HepG2 (cell line): ENCODE measurements around the gene RGL3. TPM values are rescaled to one million over a fixed set of nuclear protein-coding genes. Genes with fewer than 3 reads are reported as not detected.

Experiments used
- ARNT ChIP-seq: fragments of 450-650 bp; IDR thresholded peaks from 2 replicates; pipeline ENCODE4 v1.6.1; 2017
- BHLHE40 ChIP-seq: IDR thresholded peaks from 2 replicates; pipeline ENCODE4 v1.6.1; 2011; ENCODE audit warnings: low read length, improper control_type of control experiment
- CCDC6 ChIP-seq: sonication (generic); formaldehyde crosslinking; IDR thresholded peaks from 2 replicates; pipeline ENCODE4 v1.8.1; 2022; ENCODE audit warnings: mild to moderate bottlenecking, missing genetic modification reagents, moderate library complexity
- GATAD2A ChIP-seq: IDR thresholded peaks from 2 replicates; pipeline ENCODE4 v1.6.1; 2016
- KLF15 ChIP-seq: sonication (generic); formaldehyde crosslinking; IDR thresholded peaks from 2 replicates; pipeline ENCODE4 v1.8.1; 2023; ENCODE audit warnings: borderline replicate concordance, mild to moderate bottlenecking, inconsistent platforms, missing genetic modification reagents, mixed read lengths
- MAFF ChIP-seq: IDR thresholded peaks from 2 replicates; pipeline ENCODE4 v1.6.1; 2011; ENCODE audit warnings: low read depth, low read length, improper control_type of control experiment
- MEIS1 ChIP-seq: sonication (generic); formaldehyde crosslinking; IDR thresholded peaks from 2 replicates; pipeline ENCODE4 v1.9.0; 2021; ENCODE audit warnings: mild to moderate bottlenecking, missing genetic modification reagents, moderate library complexity, borderline replicate concordance
- MYC ChIP-seq: sonication (generic); formaldehyde crosslinking; IDR thresholded peaks from 2 replicates; pipeline ENCODE4 v1.9.0; 2021; ENCODE audit warnings: missing genetic modification reagents, borderline replicate concordance
- NAIF1 ChIP-seq: sonication (generic); formaldehyde crosslinking; IDR thresholded peaks from 2 replicates; pipeline ENCODE4 v1.5.0; 2020; ENCODE audit warnings: mild to moderate bottlenecking, missing genetic modification reagents, borderline replicate concordance
- NCOA2 ChIP-seq: sonication (generic); formaldehyde crosslinking; IDR thresholded peaks from 2 replicates; pipeline ENCODE4 v1.8.0; 2022; ENCODE audit warnings: inconsistent platforms
- NCOA5 ChIP-seq: sonication (generic); formaldehyde crosslinking; IDR thresholded peaks from 2 replicates; pipeline ENCODE4 v1.4.0; 2020; ENCODE audit warnings: missing genetic modification reagents
- NFE2L1 ChIP-seq: sonication (generic); formaldehyde crosslinking; IDR thresholded peaks from 2 replicates; pipeline ENCODE4 v1.4.0; 2020; ENCODE audit warnings: missing genetic modification reagents, mild to moderate bottlenecking, borderline replicate concordance
- SP140L ChIP-seq: sonication (generic); formaldehyde crosslinking; IDR thresholded peaks from 2 replicates; pipeline ENCODE4 v1.4.0; 2020; ENCODE audit warnings: missing genetic modification reagents, borderline replicate concordance
- STAT5B ChIP-seq: sonication (generic); formaldehyde crosslinking; IDR thresholded peaks from 2 replicates; pipeline ENCODE4 v1.4.0; 2020; ENCODE audit warnings: missing genetic modification reagents
- TERF1 ChIP-seq: sonication (generic); formaldehyde crosslinking; IDR thresholded peaks from 2 replicates; pipeline ENCODE4 v1.8.0; 2022; ENCODE audit warnings: mild to moderate bottlenecking, missing genetic modification reagents, moderate library complexity
- YY1 ChIP-seq: IDR thresholded peaks from 2 replicates; pipeline ENCODE4 v1.6.1; 2011; ENCODE audit warnings: low read length, low read depth, moderate library complexity, mild to moderate bottlenecking; ENCODE audit not compliant: insufficient read depth, insufficient replicate concordance
- ZBTB42 ChIP-seq: sonication (generic); formaldehyde crosslinking; IDR thresholded peaks from 2 replicates; pipeline ENCODE4 v1.5.0; 2020; ENCODE audit warnings: mild to moderate bottlenecking, missing genetic modification reagents
- ZFX ChIP-seq: sonication (generic); formaldehyde crosslinking; IDR thresholded peaks from 2 replicates; pipeline ENCODE4 v1.4.0; 2020; ENCODE audit warnings: mild to moderate bottlenecking, low read depth, missing genetic modification reagents, moderate library complexity
- ZNF317 ChIP-seq: sonication (generic); formaldehyde crosslinking; IDR thresholded peaks from 2 replicates; pipeline ENCODE4 v1.5.0; 2020; ENCODE audit warnings: mild to moderate bottlenecking, missing genetic modification reagents
- ZNF441 ChIP-seq: sonication (generic); formaldehyde crosslinking; IDR thresholded peaks from 2 replicates; pipeline ENCODE4 v1.7.0; 2021; ENCODE audit warnings: missing genetic modification reagents, borderline replicate concordance
- ZNF446 ChIP-seq: sonication (generic); formaldehyde crosslinking; IDR thresholded peaks from 2 replicates; pipeline ENCODE4 v1.5.0; 2020; ENCODE audit warnings: mild to moderate bottlenecking, missing genetic modification reagents
- ZNF792 ChIP-seq: IDR thresholded peaks from 2 replicates; pipeline ENCODE4 v1.6.1; 2016
- ZNF883 ChIP-seq: sonication (generic); formaldehyde crosslinking; IDR thresholded peaks from 2 replicates; pipeline ENCODE4 v1.5.1; 2020; ENCODE audit warnings: mild to moderate bottlenecking, missing genetic modification reagents; ENCODE audit errors: not compliant biosample characterization
- polyA plus RNA-seq, 8 experiments: library from polyadenylated mRNA; depleted of rRNA in 3 of 8; stranded (reverse) in 7 of 8; unstranded in 1 of 8; fragments of >200 nt; fragmentation: Illumina TruSeq in 4 of 8; extraction: Trizol in 4 of 8; gene quantifications; 2 replicates each; pipeline versions ENCODE4 v1.2.1 to v1.2.3, GENCODE V29; 2011 to 2016; ENCODE audit warnings: low read depth in 4 of 8, missing spikeins in 1 of 8, mixed read lengths in 1 of 8; ENCODE audit not compliant: insufficient read depth in 1 of 8
- total RNA-seq, 5 experiments: library from RNA; depleted of rRNA; stranded (reverse); fragments of >200 nt; fragmentation: Illumina TruSeq; extraction: Trizol; gene quantifications; 2 replicates each; pipeline ENCODE4 v1.2.3, GENCODE V29; 2016; ENCODE audit warnings: low read depth in 1 of 5
- TF ChIP-seq, protein P1 (sequence below): sonication (generic); formaldehyde crosslinking; IDR thresholded peaks from 2 replicates; pipeline ENCODE4 v1.4.0; 2020; ENCODE audit warnings: mild to moderate bottlenecking, missing genetic modification reagents
- TF ChIP-seq, protein P2 (sequence below): sonication (generic); formaldehyde crosslinking; IDR thresholded peaks from 2 replicates; pipeline ENCODE4 v1.8.1; 2022; ENCODE audit warnings: low read depth, mild to moderate bottlenecking, missing genetic modification reagents

Gene RGL3
- total and polyA plus RNA-seq, 2 of the 13 experiments (the other 11 are each of a cell fraction or from before 2014, with no cell fraction given) = 4.2 to 7.6 TPM

DNA sequence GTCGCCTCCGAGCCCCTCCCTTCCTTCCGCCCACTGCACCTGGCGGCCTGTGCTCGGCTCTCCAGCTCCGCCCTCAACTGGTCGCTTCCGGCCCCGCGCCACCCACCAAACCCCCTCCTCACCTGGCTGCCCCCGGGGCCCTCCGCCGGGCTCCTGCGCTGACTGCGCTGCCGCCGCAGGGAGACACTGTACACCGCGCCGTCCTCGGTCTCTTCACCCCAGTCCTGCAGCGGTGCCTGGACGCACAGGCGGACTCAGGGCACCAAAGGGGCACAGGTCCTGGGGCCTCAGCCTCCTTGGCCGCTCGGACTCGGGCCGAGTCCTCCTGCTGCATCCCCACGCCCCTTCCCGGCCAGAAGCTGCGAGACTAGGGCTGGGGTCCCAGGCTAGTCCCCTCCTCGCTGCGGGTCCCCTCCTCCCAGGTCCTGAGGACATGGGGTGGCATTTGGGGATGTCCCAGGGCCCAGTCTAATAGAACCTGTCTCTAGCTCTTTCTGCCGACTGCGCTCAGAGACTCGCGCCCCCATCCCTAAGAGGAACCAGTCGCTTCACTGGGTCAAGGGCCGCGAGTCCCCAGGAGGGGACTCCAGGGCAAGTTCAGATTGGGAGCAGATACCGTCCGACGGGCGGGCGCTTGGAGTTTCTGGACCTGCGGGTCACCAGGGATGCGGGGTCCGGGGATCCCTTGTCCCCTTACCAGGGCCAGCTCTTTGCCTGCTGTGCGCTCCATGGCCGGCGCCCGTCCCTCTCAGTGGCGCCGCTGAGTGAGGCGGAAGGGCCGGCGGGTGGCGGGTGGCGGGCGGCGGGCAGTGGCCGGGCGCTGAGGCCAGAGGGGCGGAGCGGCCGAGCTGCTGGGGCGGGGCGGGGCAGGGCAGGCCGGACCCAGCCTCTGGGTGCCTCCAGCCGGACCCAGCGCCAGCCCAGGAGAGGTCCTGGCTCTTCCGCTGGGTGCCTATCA lies at the start of gene RGL3 (continued):
- no peak for TF ChIP-seq NFE2L1
- no peak for TF ChIP-seq ZBTB42 (CRISPR knock-in tag)
- no peak for TF ChIP-seq ZNF441
- TF ChIP-seq MYC (CRISPR knock-in tag) = no peak; the same call in 1 of the 2 replicates
- no peak for TF ChIP-seq NCOA2 (CRISPR knock-in tag)
- TF ChIP-seq ZNF883 (CRISPR knock-in tag) = peak; percentile 55
- TF ChIP-seq ZNF446 (CRISPR knock-in tag) = no peak
- TF ChIP-seq ARNT = no peak
- no peak for TF ChIP-seq ZNF317 (CRISPR knock-in tag)
- TF ChIP-seq MEIS1 (CRISPR knock-in tag) = no peak
- no peak for TF ChIP-seq GATAD2A
- TF ChIP-seq YY1 = peak; percentile 37
- no peak for TF ChIP-seq CCDC6 (CRISPR knock-in tag)
- no peak for TF ChIP-seq BHLHE40
- no peak for TF ChIP-seq MAFF
- TF ChIP-seq SP140L (CRISPR knock-in tag) = no peak
- peak; percentile 55 for TF ChIP-seq ZFX (CRISPR knock-in tag)
- TF ChIP-seq NCOA5 (CRISPR knock-in tag) = no peak
- TF ChIP-seq TERF1 (CRISPR knock-in tag) = no peak
- TF ChIP-seq NAIF1 = peak; percentile 87; the same call in 1 of the 2 replicates
- TF ChIP-seq ZNF792 (CRISPR knock-in tag) = 0 out of 2 replicates have a peak, but pooled peaks have one; percentile 19
- TF ChIP-seq KLF15 (CRISPR knock-in tag) = no peak
- no peak for TF ChIP-seq STAT5B (CRISPR knock-in tag)
- TF ChIP-seq, protein P1, sequence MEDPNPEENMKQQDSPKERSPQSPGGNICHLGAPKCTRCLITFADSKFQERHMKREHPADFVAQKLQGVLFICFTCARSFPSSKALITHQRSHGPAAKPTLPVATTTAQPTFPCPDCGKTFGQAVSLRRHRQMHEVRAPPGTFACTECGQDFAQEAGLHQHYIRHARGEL = no peak
- TF ChIP-seq, protein P2, sequence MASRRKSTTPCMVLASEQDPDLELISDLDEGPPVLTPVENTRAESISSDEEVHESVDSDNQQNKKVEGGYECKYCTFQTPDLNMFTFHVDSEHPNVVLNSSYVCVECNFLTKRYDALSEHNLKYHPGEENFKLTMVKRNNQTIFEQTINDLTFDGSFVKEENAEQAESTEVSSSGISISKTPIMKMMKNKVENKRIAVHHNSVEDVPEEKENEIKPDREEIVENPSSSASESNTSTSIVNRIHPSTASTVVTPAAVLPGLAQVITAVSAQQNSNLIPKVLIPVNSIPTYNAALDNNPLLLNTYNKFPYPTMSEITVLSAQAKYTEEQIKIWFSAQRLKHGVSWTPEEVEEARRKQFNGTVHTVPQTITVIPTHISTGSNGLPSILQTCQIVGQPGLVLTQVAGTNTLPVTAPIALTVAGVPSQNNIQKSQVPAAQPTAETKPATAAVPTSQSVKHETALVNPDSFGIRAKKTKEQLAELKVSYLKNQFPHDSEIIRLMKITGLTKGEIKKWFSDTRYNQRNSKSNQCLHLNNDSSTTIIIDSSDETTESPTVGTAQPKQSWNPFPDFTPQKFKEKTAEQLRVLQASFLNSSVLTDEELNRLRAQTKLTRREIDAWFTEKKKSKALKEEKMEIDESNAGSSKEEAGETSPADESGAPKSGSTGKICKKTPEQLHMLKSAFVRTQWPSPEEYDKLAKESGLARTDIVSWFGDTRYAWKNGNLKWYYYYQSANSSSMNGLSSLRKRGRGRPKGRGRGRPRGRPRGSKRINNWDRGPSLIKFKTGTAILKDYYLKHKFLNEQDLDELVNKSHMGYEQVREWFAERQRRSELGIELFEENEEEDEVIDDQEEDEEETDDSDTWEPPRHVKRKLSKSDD (CRISPR knock-in tag) = no peak
